ENCODE results near the gene PRDX6.
A peak's percentile ranks its signal among the peaks of the same experiment; 100 is the strongest.
"Not testable (repeated sequence)": the region's sequence is repeated elsewhere in the genome, so short reads cannot be mapped to it uniquely, and the experiment has no call there.

Gene PRDX6

GRCh38 chr1:173474097-173474779 is 2.9 kb upstream of the PRDX6 start:
- CTCF ChIA-PET, result interaction anchor here (1.4 to 2.8 kb wide), 3 partner anchors 11 to 45 kb away, joined by 4 to 14 read pairs (median 10); no protein-coding TSS in a partner anchor

GRCh38 chr1:173474780-173475421 is 2.2 kb upstream of the PRDX6 start:
- peak overlapping the region; percentile 73 for H3K4me3 ChIP-seq (ENCODE audit: low read depth, low read length)
- POLR2A ChIA-PET, result not testable (repeated sequence)
- CTCF ChIA-PET, result interaction anchor here (1.0 to 2.6 kb wide), 4 partner anchors 45 to 730 kb away, joined by 3 to 32 read pairs (median 3); partner anchors contain the start of gene CENPL

More at GRCh38 chr1:173474097-173474779, 2.9 kb upstream of the PRDX6 start:
- no peak for DNase-seq (ENCODE audit: low read depth, low spot score)
- H3K4me3 ChIP-seq (ENCODE audit: low read depth, low read length), result no peak overlapping the region
- TF ChIP-seq, protein P1, sequence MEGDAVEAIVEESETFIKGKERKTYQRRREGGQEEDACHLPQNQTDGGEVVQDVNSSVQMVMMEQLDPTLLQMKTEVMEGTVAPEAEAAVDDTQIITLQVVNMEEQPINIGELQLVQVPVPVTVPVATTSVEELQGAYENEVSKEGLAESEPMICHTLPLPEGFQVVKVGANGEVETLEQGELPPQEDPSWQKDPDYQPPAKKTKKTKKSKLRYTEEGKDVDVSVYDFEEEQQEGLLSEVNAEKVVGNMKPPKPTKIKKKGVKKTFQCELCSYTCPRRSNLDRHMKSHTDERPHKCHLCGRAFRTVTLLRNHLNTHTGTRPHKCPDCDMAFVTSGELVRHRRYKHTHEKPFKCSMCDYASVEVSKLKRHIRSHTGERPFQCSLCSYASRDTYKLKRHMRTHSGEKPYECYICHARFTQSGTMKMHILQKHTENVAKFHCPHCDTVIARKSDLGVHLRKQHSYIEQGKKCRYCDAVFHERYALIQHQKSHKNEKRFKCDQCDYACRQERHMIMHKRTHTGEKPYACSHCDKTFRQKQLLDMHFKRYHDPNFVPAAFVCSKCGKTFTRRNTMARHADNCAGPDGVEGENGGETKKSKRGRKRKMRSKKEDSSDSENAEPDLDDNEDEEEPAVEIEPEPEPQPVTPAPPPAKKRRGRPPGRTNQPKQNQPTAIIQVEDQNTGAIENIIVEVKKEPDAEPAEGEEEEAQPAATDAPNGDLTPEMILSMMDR (IDR thresholded peaks at IDR 0.05; ENCODE audit: insufficient read depth, low read length, missing control alignments), result no peak
- POLR2A ChIA-PET, result interaction anchor here (0.7 kb wide), 1 partner anchor 43 kb away, joined by 4 read pairs; no protein-coding TSS in a partner anchor

GRCh38 chr1:173475564-173476196 is 1.5 kb upstream of the PRDX6 start:
- POLR2A ChIA-PET, result no interaction called here
- CTCF ChIA-PET, result interaction anchor here (1.0 to 2.6 kb wide), 7 partner anchors 36 to 730 kb away, joined by 3 to 32 read pairs (median 3); partner anchors contain the start of gene CENPL
- DNase-seq (ENCODE audit: low read depth, low spot score), result peak; percentile 53
- TF ChIP-seq, protein P1 (IDR thresholded peaks at IDR 0.05; ENCODE audit: insufficient read depth, low read length, missing control alignments), result no peak
- H3K4me3 ChIP-seq (ENCODE audit: low read depth, low read length), result peak overlapping the region; percentile 73

More at GRCh38 chr1:173474780-173475421, 2.2 kb upstream of the PRDX6 start:
- not testable (repeated sequence) for DNase-seq (ENCODE audit: low read depth, low spot score)

- POLR2A ChIA-PET, result interaction anchor here (0.9 to 1.0 kb wide), 2 partner anchors 10 to 47 kb away, joined by 3 to 5 read pairs; no protein-coding TSS in a partner anchor
- peak overlapping the region; percentile 73 for H3K4me3 ChIP-seq (ENCODE audit: low read depth, low read length)
- TF ChIP-seq, protein P1 (IDR thresholded peaks at IDR 0.05; ENCODE audit: insufficient read depth, low read length, missing control alignments), result no peak
- DNase-seq (ENCODE audit: low read depth, low spot score), result no peak
- CTCF ChIA-PET, result interaction anchor here (0.8 to 2.6 kb wide), 10 partner anchors 9 to 734 kb away, joined by 3 to 32 read pairs (median 3); partner anchors contain the start of gene CENPL
Measured at GRCh38 chr1:173476197-173476664, 904 bp upstream of the PRDX6 start.

- TF ChIP-seq, protein P1 (IDR thresholded peaks at IDR 0.05; ENCODE audit: insufficient read depth, low read length, missing control alignments), result no peak
- ChIA-PET POLR2A (interaction anchor here (0.9 to 1.2 kb wide), 3 partner anchors 9 to 220 kb away, joined by 3 to 5 read pairs (median 4); no protein-coding TSS in a partner anchor), CTCF (interaction anchor here (0.8 to 2.6 kb wide), 7 partner anchors 9 to 735 kb away, joined by 3 to 32 read pairs (median 3); no protein-coding TSS in a partner anchor)
- peak; percentile 31 for DNase-seq (ENCODE audit: low read depth, low spot score)
- H3K4me3 ChIP-seq (ENCODE audit: low read depth, low read length), result peak overlapping the region; percentile 90
Measured at GRCh38 chr1:173476665-173477285, 360 bp upstream of the PRDX6 start.

Measured in AG04449 (cell line).